ENCODE measurements around the gene TSSK6.

The TSSK6 gene

GRCh38 chr19:19530889-19531288 lies 15.5 kb upstream of the TSSK6 start:
- no peak for DNase-seq (ENCODE audit: low read depth in 3 of 3)

GRCh38 chr19:19530423-19530804 lies 15.1 kb upstream of the TSSK6 start:
- no peak for DNase-seq (ENCODE audit: low read depth in 3 of 3)

GRCh38 chr19:19529783-19530422 lies 14.6 kb upstream of the TSSK6 start:
- DNase-seq (ENCODE audit: low read depth in 3 of 3), result no peak

- no peak for DNase-seq (ENCODE audit: low read depth in 3 of 3)
Measured at GRCh38 chr19:19528721-19529490, 13.6 kb upstream of the TSSK6 start, which contains the start of gene YJEFN3. TSS of gene YJEFN3 (plus strand) at chr19:19528911. CDS start at chr19:19528933, 22 bp downstream.

- DNase-seq (ENCODE audit: low read depth in 3 of 3), result no peak
Measured at GRCh38 chr19:19527674-19528625, 12.6 kb upstream of the TSSK6 start.

GRCh38 chr19:19527371-19527656 lies 12.0 kb upstream of the TSSK6 start:
- no peak for DNase-seq (ENCODE audit: low read depth in 3 of 3)

DNA sequence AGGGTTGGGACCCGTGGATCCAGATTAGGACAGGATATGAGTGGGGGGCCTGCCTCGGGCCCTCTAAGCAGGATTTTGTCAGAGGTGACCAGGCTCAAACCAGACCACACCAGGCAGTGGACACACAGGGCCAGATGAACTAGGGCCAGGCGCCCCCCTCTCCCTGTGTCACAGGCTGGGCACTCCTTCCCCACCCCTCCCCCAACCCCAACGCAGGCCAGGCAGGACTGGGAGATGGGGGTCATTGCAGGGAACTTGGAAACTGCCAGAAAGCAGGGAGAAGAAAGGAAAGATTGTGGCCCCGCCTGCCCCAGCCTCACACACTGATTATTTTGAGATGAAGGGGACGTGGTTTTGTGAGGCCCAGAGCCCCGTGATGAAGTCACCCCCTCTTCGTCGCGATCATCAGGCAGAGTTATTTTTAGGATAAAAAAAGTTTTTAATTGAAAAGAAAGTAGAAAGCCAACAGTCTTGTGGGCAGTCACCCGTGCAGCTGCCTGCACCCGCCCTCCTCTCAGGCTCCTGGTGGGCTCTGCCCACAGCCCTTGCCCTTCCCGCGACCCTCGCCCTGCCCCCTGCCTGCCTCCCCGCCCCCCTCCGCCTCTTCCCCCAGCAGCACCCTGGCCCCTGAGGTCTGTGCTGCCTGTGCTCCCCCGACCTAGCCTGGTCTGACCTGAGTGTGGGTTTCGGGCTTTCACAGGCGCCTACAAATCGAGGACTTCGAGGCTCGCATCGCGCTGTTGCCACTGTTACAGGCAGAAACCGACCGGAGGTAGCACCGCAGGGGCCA lies 11.4 kb upstream of the TSSK6 start:
- no peak for DNase-seq (ENCODE audit: low read depth in 3 of 3)

GRCh38 chr19:19525611-19526380 lies 10.4 kb upstream of the TSSK6 start:
- no peak for DNase-seq (ENCODE audit: low read depth in 3 of 3)

DNA sequence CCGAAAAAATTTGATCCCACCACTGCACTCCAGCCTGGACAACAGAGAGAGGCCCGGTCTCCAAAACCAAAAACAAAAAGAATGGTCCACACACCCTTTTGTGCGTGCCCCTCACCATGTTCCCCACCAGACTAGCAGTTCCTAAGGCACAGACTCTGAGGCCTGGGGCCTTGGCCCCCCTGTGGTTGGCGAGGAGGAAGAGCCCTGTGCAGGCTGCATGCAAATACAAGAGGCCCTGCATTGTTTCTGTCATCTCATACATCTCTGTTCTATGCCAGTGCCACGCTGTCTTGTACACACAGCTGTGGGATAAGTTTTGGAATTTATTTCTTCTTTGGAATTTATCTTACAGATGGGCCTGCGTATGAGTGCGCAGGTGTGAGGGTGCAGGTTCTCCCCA lies 8.7 kb upstream of the TSSK6 start:
- DNase-seq (ENCODE audit: low read depth in 3 of 3), result no peak

DNA sequence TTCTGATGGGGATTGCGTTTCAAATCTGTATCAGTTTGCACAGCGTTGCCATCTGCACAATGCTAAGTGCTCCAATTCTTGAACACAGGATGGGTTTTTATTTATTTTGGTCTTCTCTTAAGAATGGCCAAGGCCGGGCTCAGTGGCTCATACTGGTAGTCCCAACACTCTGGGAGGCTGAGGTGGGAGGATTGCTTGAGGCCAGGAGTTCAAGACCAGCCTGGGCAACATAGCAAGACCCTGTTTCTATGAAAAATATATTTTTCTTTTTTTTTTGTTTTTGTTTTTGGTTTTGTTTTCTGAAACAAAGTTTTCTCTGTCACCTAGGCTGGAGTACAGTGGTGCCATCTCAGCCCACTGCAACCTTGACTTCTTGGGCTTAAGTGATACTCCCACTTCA lies 7.8 kb upstream of the TSSK6 start:
- DNase-seq (ENCODE audit: low read depth in 3 of 3), result no peak

- no peak for DNase-seq (ENCODE audit: low read depth in 3 of 3)
Measured at GRCh38 chr19:19520989-19521388, 5.6 kb upstream of the TSSK6 start.

DNA sequence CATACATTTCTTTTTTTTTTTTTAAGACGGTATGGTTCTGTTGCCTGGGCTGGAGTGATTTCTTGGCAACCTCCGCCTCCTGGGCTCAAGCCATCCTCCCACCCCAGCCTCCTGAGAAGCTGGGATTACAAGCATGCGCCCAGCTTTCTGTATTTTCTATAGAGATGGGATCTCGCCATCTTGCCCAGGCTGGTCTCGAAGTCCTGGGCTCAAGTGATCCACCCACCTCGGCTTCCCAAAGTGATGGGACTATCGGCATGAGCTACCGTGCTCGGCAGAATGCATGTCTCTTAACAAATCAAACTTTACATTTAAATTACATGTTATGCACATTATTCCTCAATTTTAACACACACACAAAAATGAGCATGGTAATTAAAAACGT lies 1.9 kb upstream of the TSSK6 start:
- no peak for DNase-seq (ENCODE audit: low read depth in 3 of 3)

DNA sequence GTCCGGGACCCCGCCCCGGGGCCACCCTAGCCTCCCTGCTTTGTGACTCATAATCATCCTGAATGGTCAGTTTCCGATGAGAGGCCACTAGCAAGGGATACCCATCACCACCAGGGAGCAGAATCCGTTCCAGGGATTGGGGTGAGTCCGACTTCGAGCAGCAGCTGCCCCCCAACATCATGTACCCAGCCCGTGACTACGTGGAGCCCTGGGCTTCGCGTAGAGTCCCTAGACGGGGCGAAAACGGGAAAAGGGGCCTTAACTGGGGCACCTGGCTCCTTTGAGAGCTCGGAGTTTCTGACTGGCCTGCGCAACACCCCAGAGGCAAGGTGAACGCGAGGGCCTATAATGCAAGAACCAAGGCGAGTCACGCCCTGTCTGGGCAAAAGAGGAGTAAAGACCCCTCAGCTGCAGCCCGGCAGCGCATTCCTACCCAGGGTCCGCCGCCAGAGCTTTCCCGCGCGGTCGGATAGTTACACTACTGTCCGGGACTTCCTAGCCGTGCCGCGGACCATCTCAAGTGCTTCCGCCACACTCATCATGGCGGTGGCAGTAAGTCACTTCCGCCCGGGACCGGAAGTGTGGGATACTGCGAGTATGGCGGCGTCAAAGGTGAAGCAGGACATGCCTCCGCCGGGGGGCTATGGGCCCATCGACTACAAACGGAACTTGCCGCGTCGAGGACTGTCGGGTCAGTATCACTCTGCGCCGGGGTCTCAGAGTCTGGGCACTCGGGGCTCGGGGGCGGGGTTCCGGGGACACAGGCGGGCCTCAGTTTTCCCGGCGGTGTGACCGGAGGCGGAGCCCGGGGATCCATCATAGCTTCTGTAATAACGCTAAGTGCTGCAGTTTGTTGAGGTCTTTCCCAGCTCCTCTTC lies 533 bp upstream of the TSSK6 start, which contains the start of gene NDUFA13:
Gene NDUFA13, plus strand, starts transcription at position 584 of the 878 bp plus-strand sequence. Its CDS starts 14 bp downstream, at position 598.
- peak; percentile 84 to 90 (median 87) for DNase-seq (ENCODE audit: low read depth in 3 of 3)

DNA sequence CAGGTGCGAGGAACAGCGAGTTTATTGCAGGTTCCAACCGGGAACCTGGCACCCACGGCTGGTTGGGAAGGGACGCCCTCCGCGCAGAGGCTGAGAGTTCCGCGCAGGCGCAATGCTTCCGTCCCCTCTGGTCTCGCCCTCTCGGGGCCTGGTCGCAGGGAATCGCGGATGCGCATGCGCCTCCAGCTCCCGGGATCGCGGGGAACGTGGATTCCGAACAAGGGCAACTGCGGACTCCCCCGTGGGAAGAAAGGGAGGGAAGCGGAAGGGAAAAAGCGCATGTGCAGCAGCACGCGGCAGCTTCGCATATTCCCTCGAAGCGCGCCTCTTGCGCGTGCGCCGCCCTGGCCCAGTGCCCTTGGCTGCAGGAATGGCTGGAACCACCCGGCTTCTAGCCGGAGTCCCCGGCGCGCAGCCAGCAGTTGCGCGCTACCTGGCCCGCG lies 1.1 kb downstream of the TSSK6 start:
- DNase-seq (ENCODE audit: low read depth in 3 of 3), result no peak

DNA sequence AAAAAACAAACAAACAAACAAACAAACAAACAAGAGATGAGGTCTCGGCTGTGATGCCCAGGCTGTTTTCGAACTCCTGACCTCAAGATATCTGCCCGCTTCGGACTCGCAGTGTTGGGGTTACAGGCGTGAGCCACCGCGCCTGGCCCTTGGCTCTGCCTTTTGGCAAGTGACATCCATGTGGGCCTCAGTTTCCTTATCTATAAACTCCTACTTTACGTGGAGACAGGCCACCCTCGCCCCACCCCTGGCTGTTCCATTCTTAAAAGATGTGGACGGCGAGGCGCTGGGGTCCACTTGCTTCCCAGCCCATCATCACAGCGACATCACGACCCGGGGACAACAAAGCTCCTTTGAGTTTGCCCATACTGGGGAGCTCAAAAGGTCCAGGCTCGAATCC lies 1.7 kb downstream of the TSSK6 start:
- no peak for DNase-seq (ENCODE audit: low read depth in 3 of 3)

GRCh38 chr19:19510432-19510831 lies 4.9 kb downstream of the TSSK6 start:
- no peak for DNase-seq (ENCODE audit: low read depth in 3 of 3)

GRCh38 chr19:19508217-19508616 lies 7.1 kb downstream of the TSSK6 start:
- DNase-seq (ENCODE audit: low read depth in 3 of 3), result no peak

- DNase-seq (ENCODE audit: low read depth in 3 of 3), result no peak
Measured at GRCh38 chr19:19507354-19507753, 8.0 kb downstream of the TSSK6 start.

DNA sequence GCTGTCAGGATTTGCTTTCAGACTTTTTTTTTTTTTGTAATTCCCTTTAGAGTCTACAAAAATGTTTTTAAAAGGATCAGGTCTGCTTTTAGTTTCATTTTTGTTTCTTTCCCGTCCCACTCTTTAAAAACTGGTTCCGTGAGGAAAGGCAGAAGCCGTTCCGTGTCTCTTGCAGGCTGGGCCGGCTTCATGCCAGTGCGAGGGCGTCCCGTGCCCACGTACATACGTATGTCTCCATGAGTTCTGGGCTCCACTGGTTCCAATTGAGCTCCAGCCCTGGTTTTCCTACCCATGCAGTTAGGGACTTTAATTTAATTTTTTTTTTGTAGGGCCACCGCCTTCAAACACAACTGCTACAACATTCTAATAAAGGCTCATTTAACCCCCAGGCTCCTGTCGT lies 8.8 kb downstream of the TSSK6 start:
- DNase-seq (ENCODE audit: low read depth in 3 of 3), result no peak
